HEK293 (cell line): ENCODE results near the gene LASP1.

Experiments
- CTCF ChIA-PET: fragments of 350-600 bp; formaldehyde crosslinking; extraction: SDS; loops from one replicate; lab custom pipeline; 2021; ENCODE audit warnings: antibody characterized with exemption; lab: Yijun Ruan, JAX
- POLR2A ChIA-PET: fragments of 300-600 bp; formaldehyde crosslinking; extraction: SDS; loops from one replicate; lab custom pipeline; 2020; ENCODE audit warnings: antibody characterized with exemption, inconsistent platforms; lab: Yijun Ruan, JAX
- H3K27ac ChIP-seq: fragments of 200-500 bp; sonication (Bioruptor generic); 2 replicates; pipeline ENCODE4 v1.5.1; 2014; ENCODE audit warnings: low read depth, low read length, control low read depth, inconsistent platforms; ENCODE audit errors: extremely low read depth
- H3K36me3 ChIP-seq, 2 experiments: fragments of 200-500 bp in 1 of 2; sonication (Bioruptor generic) in 1 of 2; 1 replicate in 1 of 2; 2 replicates in 1 of 2; pipeline ENCODE4 v1.5.1; 2014 to 2017; ENCODE audit warnings: inconsistent platforms in 2 of 2, low read length in 2 of 2; ENCODE audit not compliant: control insufficient read depth in 2 of 2, insufficient read depth in 1 of 2
- H3K4me1 ChIP-seq: fragments of 200-500 bp; sonication (Bioruptor generic); 2 replicates; pipeline ENCODE4 v1.5.1; 2014; ENCODE audit warnings: mild to moderate bottlenecking, low read length, inconsistent platforms; ENCODE audit not compliant: control insufficient read depth, insufficient read depth
- H3K4me3 ChIP-seq: 2 replicates; pipeline ENCODE4 v1.5.1; 2011; ENCODE audit warnings: low read depth, mild to moderate bottlenecking, control low read depth, low read length, moderate library complexity
- H3K9me3 ChIP-seq: fragments of 200-500 bp; sonication (Bioruptor generic); 2 replicates; pipeline ENCODE4 v1.5.1; 2014; ENCODE audit warnings: low read depth, low read length, inconsistent platforms; ENCODE audit not compliant: control insufficient read depth, insufficient read depth
- ZBTB21 ChIP-seq: fragments of 450-650 bp; formaldehyde crosslinking; IDR thresholded peaks from 2 replicates; pipeline ENCODE4 v1.5.1; 2017; ENCODE audit warnings: missing biosample characterization, missing genetic modification characterization
- ZBTB48 ChIP-seq: fragments of 450-650 bp; formaldehyde crosslinking; IDR thresholded peaks from 2 replicates; pipeline ENCODE4 v1.5.1; 2016; ENCODE audit warnings: missing biosample characterization, missing genetic modification characterization
- ZFP3 ChIP-seq: fragments of 450-650 bp; formaldehyde crosslinking; IDR thresholded peaks from 2 replicates; pipeline ENCODE4 v1.5.1; 2016; ENCODE audit warnings: low read depth, missing biosample characterization, missing genetic modification characterization
- ZNF10 ChIP-seq: fragments of 450-650 bp; formaldehyde crosslinking; IDR thresholded peaks from 2 replicates; pipeline ENCODE4 v1.5.1; 2017; ENCODE audit warnings: missing biosample characterization, missing genetic modification characterization
- ZNF121 ChIP-seq: fragments of 450-650 bp; formaldehyde crosslinking; IDR thresholded peaks from 2 replicates; pipeline ENCODE4 v1.5.1; 2016; ENCODE audit warnings: missing biosample characterization, missing genetic modification characterization
- ZNF133 ChIP-seq: fragments of 450-650 bp; formaldehyde crosslinking; IDR thresholded peaks from 2 replicates; pipeline ENCODE4 v1.5.1; 2016; ENCODE audit warnings: missing biosample characterization, missing genetic modification characterization
- ZNF146 ChIP-seq: fragments of 450-650 bp; formaldehyde crosslinking; IDR thresholded peaks from 2 replicates; pipeline ENCODE4 v1.5.1; 2016; ENCODE audit warnings: missing biosample characterization, missing genetic modification characterization
- ZNF266 ChIP-seq: fragments of 450-650 bp; formaldehyde crosslinking; IDR thresholded peaks from 2 replicates; pipeline ENCODE4 v1.5.1; 2016; ENCODE audit warnings: missing biosample characterization, missing genetic modification characterization, low read depth
- ZNF416 ChIP-seq: fragments of 450-650 bp; formaldehyde crosslinking; IDR thresholded peaks from 2 replicates; pipeline ENCODE4 v1.5.1; 2016; ENCODE audit warnings: missing biosample characterization, missing genetic modification characterization
- ZNF423 ChIP-seq: fragments of 450-650 bp; formaldehyde crosslinking; IDR thresholded peaks from 2 replicates; pipeline ENCODE4 v1.5.1; 2016; ENCODE audit warnings: missing biosample characterization, missing genetic modification characterization
- ZNF473 ChIP-seq: fragments of 450-650 bp; formaldehyde crosslinking; IDR thresholded peaks from 2 replicates; pipeline ENCODE4 v1.5.1; 2017; ENCODE audit warnings: missing biosample characterization, missing genetic modification characterization
- ZNF549 ChIP-seq: fragments of 450-650 bp; IDR thresholded peaks from 2 replicates; pipeline ENCODE4 v1.5.1; 2018; ENCODE audit warnings: missing biosample characterization, missing genetic modification characterization, mild to moderate bottlenecking, inconsistent platforms, moderate library complexity
- ZNF621 ChIP-seq: fragments of 450-650 bp; formaldehyde crosslinking; IDR thresholded peaks from 2 replicates; pipeline ENCODE4 v1.5.1; 2017; ENCODE audit warnings: missing biosample characterization, missing genetic modification characterization
- ZNF747 ChIP-seq: fragments of 450-650 bp; formaldehyde crosslinking; IDR thresholded peaks from 2 replicates; pipeline ENCODE4 v1.5.1; 2016; ENCODE audit warnings: missing biosample characterization, missing genetic modification characterization
- TF ChIP-seq, protein P1 (sequence below): fragments of 450-650 bp; formaldehyde crosslinking; IDR thresholded peaks from 2 replicates; pipeline ENCODE4 v1.5.1; 2016; ENCODE audit warnings: missing biosample characterization, missing genetic modification characterization
- TF ChIP-seq, protein P2 (sequence below): fragments of 450-650 bp; formaldehyde crosslinking; IDR thresholded peaks from 2 replicates; pipeline ENCODE4 v1.5.1; 2017; ENCODE audit warnings: missing biosample characterization, missing genetic modification characterization
- TF ChIP-seq, protein P3 (sequence below): fragments of 450-650 bp; formaldehyde crosslinking; IDR thresholded peaks from 2 replicates; pipeline ENCODE4 v1.5.1; 2016; ENCODE audit warnings: missing biosample characterization, missing genetic modification characterization
- TF ChIP-seq, protein P4 (sequence below): fragments of 450-650 bp; formaldehyde crosslinking; IDR thresholded peaks from 2 replicates; pipeline ENCODE4 v1.5.1; 2016; ENCODE audit warnings: missing biosample characterization, missing genetic modification characterization, low read depth

The LASP1 gene

DNA sequence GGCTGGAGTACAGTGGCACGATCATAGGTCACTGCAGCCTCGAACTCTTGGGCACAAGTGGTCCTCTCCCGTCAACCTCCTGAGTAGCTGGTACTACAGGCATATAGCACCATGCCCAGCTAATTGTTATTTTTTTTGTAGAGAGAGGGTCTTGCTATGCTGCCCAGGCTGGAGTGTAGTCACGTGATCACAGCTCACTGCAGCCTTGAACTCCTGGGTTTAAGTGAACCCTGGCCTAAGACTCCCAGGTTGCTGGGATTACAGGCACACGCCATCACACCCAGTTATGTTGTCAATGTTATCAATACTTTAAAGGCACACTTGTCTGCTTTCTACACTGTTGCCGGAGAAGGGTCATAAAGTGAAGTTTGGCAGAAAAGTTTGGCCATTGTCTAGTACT, 33.5 kb downstream of the LASP1 start:
- peaks cover 0 to 25% of the 10 kb centered on the region in 2 experiments; a peak in 2 of 3 replicates for H3K36me3 ChIP-seq

DNA sequence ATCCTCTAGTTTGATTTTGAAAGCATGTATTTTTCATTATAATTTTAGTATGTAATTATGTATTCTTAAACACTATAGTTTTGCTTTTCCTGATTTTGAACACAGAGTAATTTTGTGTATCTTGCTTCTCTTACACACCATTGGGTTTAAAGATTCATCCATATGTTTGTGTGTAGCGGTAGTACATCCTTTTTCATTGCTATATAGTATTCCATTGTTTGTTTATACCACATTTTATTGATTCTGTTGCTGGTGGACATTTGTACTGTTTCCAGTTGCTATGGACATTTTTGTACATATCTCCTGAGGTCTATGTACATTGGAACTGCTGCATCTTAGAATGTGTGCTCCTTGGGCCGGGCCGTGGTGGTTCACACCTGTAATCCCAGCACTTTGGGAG, 35.0 kb downstream of the LASP1 start:
- no peak for TF ChIP-seq ZBTB48 (tag by site-specific recombination)
- TF ChIP-seq, protein P1, sequence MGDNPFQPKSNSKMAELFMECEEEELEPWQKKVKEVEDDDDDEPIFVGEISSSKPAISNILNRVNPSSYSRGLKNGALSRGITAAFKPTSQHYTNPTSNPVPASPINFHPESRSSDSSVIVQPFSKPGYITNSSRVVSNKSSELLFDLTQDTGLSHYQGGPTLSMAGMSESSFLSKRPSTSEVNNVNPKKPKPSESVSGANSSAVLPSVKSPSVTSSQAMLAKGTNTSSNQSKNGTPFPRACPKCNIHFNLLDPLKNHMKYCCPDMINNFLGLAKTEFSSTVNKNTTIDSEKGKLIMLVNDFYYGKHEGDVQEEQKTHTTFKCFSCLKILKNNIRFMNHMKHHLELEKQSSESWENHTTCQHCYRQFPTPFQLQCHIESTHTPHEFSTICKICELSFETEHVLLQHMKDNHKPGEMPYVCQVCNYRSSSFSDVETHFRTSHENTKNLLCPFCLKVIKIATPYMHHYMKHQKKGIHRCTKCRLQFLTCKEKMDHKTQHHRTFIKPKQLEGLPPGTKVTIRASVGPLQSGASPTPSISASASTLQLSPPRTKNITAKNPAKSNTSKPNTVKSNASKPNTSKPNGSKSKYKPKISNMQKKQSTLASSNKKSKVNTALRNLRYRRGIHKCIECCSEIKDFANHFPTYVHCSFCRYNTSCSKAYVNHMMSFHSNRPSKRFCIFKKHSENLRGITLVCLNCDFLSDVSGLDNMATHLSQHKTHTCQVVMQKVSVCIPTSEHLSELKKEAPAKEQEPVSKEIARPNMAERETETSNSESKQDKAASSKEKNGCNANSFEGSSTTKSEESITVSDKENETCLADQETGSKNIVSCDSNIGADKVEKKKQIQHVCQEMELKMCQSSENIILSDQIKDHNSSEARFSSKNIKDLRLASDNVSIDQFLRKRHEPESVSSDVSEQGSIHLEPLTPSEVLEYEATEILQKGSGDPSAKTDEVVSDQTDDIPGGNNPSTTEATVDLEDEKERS (tag by site-specific recombination), result peak; percentile 75; the same call in 1 of the 2 replicates
- no peak for TF ChIP-seq ZFP3 (tag by site-specific recombination)
- TF ChIP-seq, protein P2, sequence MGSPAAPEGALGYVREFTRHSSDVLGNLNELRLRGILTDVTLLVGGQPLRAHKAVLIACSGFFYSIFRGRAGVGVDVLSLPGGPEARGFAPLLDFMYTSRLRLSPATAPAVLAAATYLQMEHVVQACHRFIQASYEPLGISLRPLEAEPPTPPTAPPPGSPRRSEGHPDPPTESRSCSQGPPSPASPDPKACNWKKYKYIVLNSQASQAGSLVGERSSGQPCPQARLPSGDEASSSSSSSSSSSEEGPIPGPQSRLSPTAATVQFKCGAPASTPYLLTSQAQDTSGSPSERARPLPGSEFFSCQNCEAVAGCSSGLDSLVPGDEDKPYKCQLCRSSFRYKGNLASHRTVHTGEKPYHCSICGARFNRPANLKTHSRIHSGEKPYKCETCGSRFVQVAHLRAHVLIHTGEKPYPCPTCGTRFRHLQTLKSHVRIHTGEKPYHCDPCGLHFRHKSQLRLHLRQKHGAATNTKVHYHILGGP (tag by site-specific recombination), result no peak
- TF ChIP-seq ZNF423 (tag by site-specific recombination), result no peak
- TF ChIP-seq, protein P3, sequence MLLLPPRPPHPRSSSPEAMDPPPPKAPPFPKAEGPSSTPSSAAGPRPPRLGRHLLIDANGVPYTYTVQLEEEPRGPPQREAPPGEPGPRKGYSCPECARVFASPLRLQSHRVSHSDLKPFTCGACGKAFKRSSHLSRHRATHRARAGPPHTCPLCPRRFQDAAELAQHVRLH, result peak; percentile 89
- TF ChIP-seq, protein P4, sequence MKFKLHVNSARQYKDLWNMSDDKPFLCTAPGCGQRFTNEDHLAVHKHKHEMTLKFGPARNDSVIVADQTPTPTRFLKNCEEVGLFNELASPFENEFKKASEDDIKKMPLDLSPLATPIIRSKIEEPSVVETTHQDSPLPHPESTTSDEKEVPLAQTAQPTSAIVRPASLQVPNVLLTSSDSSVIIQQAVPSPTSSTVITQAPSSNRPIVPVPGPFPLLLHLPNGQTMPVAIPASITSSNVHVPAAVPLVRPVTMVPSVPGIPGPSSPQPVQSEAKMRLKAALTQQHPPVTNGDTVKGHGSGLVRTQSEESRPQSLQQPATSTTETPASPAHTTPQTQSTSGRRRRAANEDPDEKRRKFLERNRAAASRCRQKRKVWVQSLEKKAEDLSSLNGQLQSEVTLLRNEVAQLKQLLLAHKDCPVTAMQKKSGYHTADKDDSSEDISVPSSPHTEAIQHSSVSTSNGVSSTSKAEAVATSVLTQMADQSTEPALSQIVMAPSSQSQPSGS (tag by site-specific recombination), result no peak
- peak; percentile 99 for TF ChIP-seq ZNF146
- TF ChIP-seq ZNF621 (tag by site-specific recombination), result no peak
- TF ChIP-seq ZNF10 (tag by site-specific recombination), result no peak
- TF ChIP-seq ZNF266, result no peak
- no peak for TF ChIP-seq ZNF473 (tag by site-specific recombination)
- no peak for TF ChIP-seq ZNF549 (tag by site-specific recombination)
- TF ChIP-seq ZNF747 (tag by site-specific recombination), result no peak
- no peak for TF ChIP-seq ZBTB21 (tag by site-specific recombination)
- TF ChIP-seq ZNF416 (tag by site-specific recombination), result no peak
- H3K4me1 ChIP-seq, result peaks cover 8% of the 10 kb centered on the region; the same call in 1 of the 2 replicates
- POLR2A ChIA-PET, result interaction anchor here (0.6 kb wide), 1 partner anchor 9 kb away, joined by 6 read pairs; no protein-coding TSS in a partner anchor
- CTCF ChIA-PET, result no interaction called here
- H3K4me3 ChIP-seq, result no peak overlapping the region
- no peak overlapping the region for H3K27ac ChIP-seq
- no peaks in the 10 kb centered on the region for H3K9me3 ChIP-seq
- peaks cover 0 to 16% of the 10 kb centered on the region in 2 experiments; a peak in 2 of 3 replicates for H3K36me3 ChIP-seq

More for the DNA sequence above, 33.5 kb downstream of the LASP1 start:
- CTCF ChIA-PET, result interaction anchor here (1.1 to 1.3 kb wide), 2 partner anchors 13 to 21 kb away, joined by 4 read pairs; partner anchors contain the start of gene LASP1NB
- H3K4me1 ChIP-seq, result peaks cover 8% of the 10 kb centered on the region; the same call in 1 of the 2 replicates
- POLR2A ChIA-PET, result no interaction called here
- no peak overlapping the region for H3K27ac ChIP-seq
- H3K4me3 ChIP-seq, result no peak overlapping the region
- H3K9me3 ChIP-seq, result no peaks in the 10 kb centered on the region
- TF ChIP-seq ZNF121 (tag by site-specific recombination) (peak; percentile 94), ZNF133 (no peak)
